GM19043 (cell line): ENCODE data around the gene DNAI4.
"Not testable (repeated sequence)": the region's sequence is repeated elsewhere in the genome, so short reads cannot be mapped to it uniquely, and the experiment has no call there.

Source experiments
- ATAC-seq: cut with Tn5 transposase; IDR thresholded peaks from one replicate; pipeline ENCODE4 v1.9.1; 2021; ENCODE audit warnings: low read depth; ENCODE audit not compliant: unreplicated experiment

DNAI4 gene

DNA sequence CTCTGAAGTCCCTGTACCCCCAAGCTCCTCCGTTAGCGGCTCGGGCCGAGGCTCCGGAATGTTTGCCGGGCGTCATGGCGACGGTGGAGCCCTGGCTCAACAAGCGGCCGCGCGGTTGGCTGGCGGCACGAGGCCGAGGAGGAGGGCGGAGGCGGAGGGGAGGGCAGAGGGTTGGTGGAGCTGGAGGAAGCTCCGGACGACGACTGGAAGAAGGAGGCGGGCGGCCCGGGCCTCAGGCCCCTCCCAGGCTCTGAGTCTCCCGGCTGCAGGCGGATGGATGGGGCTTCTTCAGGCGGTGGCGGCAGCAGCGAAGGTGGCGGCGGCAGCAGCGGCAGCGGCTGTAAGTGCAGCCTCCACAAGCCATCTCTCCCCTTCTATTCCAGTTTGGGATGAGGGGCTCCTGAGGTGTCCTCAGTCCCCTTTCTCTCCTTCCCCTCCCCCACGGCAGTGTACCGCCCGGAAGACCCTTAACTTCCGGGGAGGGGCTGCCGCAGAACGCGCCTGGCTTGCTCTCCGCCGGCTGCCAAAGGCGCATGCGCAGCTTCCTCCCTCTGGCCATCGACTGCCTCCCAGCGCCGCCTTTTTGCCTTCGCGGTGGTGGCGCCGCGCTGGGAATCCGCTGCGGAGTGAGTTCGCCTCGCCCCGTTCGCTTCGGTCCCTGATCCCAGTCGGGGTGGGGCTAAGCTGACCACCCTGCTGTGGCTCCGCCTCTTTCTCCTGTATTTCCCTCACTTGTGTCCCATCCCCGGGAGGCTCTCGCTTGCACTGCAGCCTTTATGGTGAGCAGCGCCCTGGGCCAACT lies at the start of gene DNAI4, which contains the start of gene MIER1:
Gene DNAI4 (minus strand): TSS at position 101 of the 802 bp plus-strand sequence. CDS start 25 bp downstream, at position 76.
Gene MIER1 (plus strand): TSS at position 235 of the 802 bp plus-strand sequence. CDS start 39 bp downstream, at position 274.
- peak; percentile 94 for ATAC-seq

- no peak for ATAC-seq
Measured at GRCh38 chr1:66968574-66968973, 43.9 kb upstream of the DNAI4 start.

DNA sequence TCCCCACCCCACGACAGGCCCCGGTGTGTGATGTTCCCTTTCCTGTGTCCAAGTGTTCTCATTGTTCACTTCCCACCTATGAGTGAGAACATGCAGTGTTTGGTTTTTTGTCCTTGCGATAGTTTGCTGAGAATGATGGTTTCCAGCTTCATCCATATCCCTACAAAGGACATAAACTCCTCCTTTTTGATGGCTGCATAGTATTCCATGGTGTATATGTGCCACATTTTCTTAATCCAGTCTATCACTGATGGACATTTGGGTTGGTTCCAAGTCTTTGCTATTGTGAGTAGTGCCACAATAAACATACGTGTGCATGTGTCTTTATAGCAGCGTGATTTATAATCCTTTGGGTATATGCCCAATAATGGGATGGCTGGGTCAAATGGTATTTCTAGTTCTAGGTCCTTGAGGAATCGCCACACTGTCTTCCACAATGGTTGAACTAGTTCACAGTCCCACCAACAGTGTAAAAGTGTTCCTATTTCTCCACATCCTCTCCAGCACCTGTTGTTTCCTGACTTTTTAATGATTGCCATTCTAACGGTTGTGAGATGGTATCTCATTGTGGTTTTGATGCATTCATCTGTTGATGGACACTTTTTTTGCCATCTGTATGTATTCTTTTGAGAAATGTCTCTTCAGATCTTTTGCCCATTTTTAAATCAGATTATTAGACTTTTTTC lies 41.7 kb upstream of the DNAI4 start:
- ATAC-seq = not testable (repeated sequence)

DNA sequence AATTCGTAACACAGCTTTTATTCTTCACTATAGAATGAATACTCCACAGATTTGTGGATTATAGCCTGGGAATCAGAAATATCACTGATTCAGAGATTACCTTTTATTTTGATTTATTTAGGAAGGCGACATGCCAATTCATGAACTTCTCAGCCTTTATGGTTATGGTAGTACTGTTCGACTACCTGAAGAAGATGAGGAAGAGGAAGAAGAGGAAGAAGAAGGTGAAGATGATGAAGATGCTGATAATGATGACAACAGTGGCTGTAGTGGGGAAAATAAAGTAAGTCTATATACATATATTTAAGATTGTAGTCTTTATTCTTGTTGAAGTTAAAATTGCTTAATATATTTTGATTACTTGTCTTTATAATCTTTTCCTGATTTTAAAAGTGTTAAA lies 33.3 kb upstream of the DNAI4 start:
- no peak for ATAC-seq

DNA sequence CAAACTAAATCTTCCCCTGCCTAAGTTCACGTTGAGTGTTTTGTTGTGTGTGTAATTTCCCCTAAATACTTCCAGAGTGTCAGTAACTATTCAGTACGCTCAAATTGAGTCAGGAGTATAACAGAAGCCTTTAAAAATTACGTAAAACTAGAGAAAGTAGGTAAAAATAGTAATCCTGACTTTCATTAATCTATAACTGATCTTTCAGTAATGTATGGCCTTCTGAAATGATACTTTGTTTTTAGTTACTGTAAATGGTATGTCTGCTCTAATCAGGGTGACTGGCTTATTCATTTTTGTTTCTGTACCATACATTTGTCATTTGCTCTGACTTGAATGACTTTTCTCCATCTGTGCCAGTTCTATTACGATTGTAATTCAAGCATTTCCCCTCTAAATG lies 29.6 kb upstream of the DNAI4 start:
- peak; percentile 80 for ATAC-seq

DNA sequence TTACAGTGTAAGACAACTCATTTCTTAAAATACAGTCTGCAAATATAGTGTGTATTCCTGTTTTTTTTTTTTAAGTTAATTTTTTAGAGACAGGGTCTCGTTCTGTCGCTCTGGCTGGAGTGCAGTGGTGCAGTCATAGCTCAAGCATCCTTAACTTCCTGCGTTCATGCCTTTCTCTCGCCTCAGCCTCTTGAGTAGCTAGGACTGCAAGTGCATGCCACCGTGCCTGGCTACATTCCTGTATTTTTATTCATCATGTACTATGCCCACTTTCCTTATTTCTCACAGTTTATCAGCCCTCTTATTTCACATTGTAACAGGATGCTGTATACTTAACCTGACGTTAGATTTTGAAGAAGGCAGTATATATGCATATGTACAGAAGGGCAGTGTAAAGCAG lies 26.9 kb upstream of the DNAI4 start:
- ATAC-seq = no peak

GRCh38 chr1:66947267-66947666 lies 22.6 kb upstream of the DNAI4 start:
- ATAC-seq = no peak

GRCh38 chr1:66945316-66945715 lies 20.7 kb upstream of the DNAI4 start:
- ATAC-seq = no peak

DNA sequence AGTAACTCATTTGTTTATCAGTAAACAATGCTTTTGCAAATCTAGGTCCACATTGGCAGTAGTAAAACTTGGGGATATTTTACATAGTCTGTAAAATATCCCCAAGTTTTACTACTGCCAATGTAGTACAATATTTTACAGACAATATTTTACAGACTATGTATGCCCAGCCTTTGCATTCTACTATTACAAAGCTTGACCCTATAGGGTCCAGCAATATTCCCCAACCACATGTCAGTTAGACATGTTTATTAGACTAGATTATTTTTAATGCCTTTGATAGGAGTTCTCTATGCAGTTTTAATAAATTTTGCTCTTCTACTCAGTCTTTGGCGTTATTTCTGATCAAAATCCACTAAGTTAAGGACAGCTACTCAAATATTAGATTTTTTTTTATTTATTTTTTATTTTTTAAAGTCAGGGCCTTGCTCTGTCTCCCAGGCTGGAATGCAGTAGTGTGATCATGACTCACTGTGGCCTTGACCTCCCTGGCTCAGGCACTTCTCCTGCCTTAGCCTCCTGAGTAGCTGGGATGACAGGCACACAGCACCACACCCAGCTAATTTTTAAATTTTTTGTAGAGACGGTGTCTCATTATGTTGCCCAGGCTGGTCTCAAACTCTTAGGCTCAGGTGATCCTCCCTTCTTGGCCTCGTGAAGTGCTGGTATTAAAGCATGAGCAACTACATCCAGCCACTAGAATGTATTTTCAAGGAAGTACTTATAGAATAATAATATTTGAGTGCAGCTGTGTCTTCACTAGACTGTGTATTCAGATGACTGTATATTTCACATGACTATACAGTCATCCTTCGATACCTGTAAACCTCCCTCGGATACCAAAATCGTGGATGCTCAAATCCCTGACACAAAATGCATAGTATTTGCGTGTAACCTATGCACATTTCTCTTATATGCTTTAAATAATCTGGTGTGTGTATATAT lies 19.9 kb upstream of the DNAI4 start:
- ATAC-seq = no peak

DNA sequence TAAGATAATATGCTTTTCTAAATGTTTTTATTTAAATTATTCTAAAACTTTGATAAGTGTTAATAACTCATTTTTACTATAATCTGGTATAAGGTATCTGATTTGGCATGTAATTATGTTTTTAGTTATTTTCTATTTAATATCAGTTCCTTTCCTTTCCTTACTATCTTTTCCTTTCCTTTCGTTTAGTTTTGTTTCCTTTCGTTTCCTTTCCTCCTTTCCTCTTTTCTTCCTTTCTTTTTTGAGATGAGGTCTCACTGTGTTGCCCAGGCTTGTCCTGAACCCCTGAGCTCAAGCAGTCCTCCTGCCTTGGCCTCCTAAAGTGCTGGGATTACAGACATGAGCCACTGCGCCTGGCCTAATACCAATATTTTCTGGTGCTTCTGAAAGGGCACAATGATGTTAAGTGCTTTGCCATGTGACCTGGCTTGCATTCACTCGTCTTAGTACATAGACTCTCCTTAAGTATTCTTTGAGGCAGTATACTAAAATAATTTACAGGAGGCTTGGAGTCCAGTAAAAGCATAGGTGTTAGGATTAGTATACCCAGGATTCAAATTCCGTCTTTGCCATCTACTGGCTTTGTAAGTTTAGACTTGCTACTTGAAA lies 18.8 kb upstream of the DNAI4 start:
- ATAC-seq = no peak

- ATAC-seq = no peak
Measured at GRCh38 chr1:66940981-66941380, 16.3 kb upstream of the DNAI4 start.

DNA sequence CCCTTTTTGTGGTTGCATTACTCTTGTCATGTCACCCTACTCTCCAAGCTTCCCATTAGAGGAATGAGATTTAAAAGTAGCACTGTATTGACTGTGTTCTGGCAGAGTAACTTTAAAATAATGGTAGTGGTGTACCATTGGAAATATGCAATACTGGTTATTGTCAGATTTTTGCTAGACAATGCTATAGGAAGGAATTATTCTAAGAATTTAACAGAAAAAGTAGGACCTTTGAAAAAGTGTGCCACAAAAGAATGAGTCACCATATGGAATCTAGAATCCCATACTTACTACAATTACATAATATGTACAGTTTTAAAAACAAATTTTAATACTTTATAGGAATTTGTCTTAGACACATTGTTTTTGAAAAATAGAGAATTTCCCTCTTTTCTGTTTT lies 14.0 kb upstream of the DNAI4 start:
- no peak for ATAC-seq

GRCh38 chr1:66937529-66938234 lies 13.0 kb upstream of the DNAI4 start:
- no peak for ATAC-seq

GRCh38 chr1:66933887-66934700 lies 9.4 kb upstream of the DNAI4 start:
- ATAC-seq = no peak

DNA sequence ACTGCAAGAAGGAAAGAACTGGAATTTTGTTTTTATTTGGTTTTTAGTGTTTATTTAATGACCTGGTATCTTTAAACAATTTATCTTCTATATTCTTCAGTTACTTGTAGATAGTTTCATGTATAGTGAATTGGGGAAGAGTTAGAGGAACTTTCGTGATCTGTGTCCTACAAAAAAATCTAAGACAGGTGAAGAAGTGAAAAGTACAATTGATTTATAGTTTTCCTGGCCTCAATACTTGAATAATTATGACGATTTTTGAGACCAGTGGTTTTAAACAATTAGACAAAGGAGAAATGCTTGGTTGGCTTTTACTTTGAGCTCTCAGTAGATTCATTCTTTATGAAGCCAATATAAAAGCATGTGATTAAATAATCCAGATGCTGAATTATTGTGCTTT lies 7.6 kb upstream of the DNAI4 start:
- no peak for ATAC-seq

GRCh38 chr1:66931590-66931989 lies 6.9 kb upstream of the DNAI4 start:
- ATAC-seq = no peak

DNA sequence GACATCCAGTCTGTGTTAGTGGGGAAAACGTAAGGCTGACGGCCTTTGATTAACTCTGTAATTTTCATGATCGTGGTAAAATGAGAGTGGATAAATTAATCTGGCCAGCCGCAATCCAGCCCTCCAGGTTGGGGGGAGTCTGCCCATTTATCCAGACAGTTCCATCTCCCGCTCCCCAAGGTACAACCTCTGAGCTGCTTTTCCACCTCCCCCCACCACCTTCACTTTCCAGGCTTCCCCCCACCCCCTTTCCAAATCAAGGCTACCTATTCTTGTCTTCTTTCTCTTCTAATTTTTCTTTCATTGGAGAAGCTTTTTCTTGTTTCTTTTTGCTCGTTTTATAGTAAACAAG lies 6.1 kb upstream of the DNAI4 start:
- ATAC-seq = no peak

- peak; percentile 59 for ATAC-seq
Measured at GRCh38 chr1:66929999-66930822, 5.6 kb upstream of the DNAI4 start.
